HG02840 (cell line): ENCODE results near the gene RBBP5.

ENCODE experiments used
- ATAC-seq: cut with Tn5 transposase; IDR thresholded peaks from one replicate; pipeline ENCODE4 v1.9.1; 2021; ENCODE audit warnings: mild to moderate bottlenecking, moderate library complexity, moderate number of reproducible peaks; ENCODE audit not compliant: unreplicated experiment, low FRiP score

The RBBP5 gene

DNA sequence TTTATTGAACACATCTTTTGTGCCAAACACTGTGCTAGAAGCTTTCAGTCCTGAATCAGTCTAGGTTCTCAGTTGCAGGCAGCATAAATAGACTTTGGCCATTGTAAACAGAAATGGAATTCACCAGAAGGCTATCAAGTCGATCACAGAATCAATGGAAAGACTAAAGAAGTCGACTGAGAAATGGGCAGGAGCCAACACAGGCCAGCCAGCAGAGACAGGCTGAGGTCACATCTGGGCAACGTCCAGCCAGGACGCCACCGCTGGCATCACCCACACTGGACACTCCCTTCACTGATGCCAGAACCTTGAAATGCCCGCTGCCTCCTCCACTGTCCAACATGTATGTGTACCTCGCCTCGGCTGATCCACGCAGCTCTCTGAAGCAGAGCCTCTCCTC, 84.2 kb downstream of the RBBP5 start:
- no peak for ATAC-seq
